ENCODE results near the gene NKX6-2. TPM values are rescaled to one million over a fixed set of nuclear protein-coding genes. Genes with fewer than 3 reads are reported as not detected.

NKX6-2 gene
- total and polyA plus RNA-seq, 2 of the 8 experiments (the other 6 are each of a cell fraction or from before 2014, with no cell fraction given): 0.06 TPM; not detected in 1

GRCh38 chr10:132786476-132786883 lies 533 bp upstream of the NKX6-2 start:
- Histone ChIP-seq H3K79me2 (ENCODE audit: control insufficient read depth in 1 of 2, insufficient read depth in 2 of 2, low read length in 2 of 2) (no peaks in the 10 kb centered on the region), H2AFZ (ENCODE audit: low read length) (no peak overlapping the region), H2BK120ac (replicated peaks; ENCODE audit: low read depth, low read length) (no peak overlapping the region), H3K23me2 (ENCODE audit: low read depth, low read length) (peaks cover 7% of the 10 kb centered on the region; the same call in 1 of the 2 replicates), H3K27me3 (replicated peaks in 1 of 4; ENCODE audit: control insufficient read depth in 3 of 4, extremely low read depth in 1 of 4, insufficient read depth in 3 of 4, low read length in 3 of 4) (peaks cover 75 to 92% (median 91%) of the 10 kb centered on the region in 4 experiments), H3K27ac (ENCODE audit: low read depth, low read length) (no peak overlapping the region), H3K36me3 (ENCODE audit: control insufficient read depth in 2 of 4, insufficient read depth in 4 of 4, low read length in 3 of 4) (peaks cover 0 to 28% (median 0%) of the 10 kb centered on the region in 4 experiments; a peak in 2 of 8 replicates), H3K18ac (ENCODE audit: extremely low read depth, low read length) (no peak overlapping the region), H4K91ac (replicated peaks; ENCODE audit: insufficient read length, low read length) (no peak overlapping the region), H3K4me2 (ENCODE audit: insufficient read depth in 1 of 2, low read depth in 2 of 2, low read length in 2 of 2) (peak overlapping the region; percentile 46 to 78), H3K79me1 (ENCODE audit: low read depth, low read length) (no peaks in the 10 kb centered on the region), H2BK12ac (ENCODE audit: low read depth, low read length) (no peak overlapping the region), H3K14ac (ENCODE audit: insufficient read length) (no peak overlapping the region), H3K9ac (replicated peaks in 1 of 4; ENCODE audit: extremely low read depth in 1 of 4, low read depth in 3 of 4, low read length in 3 of 4) (no peak overlapping the region), H2BK15ac (ENCODE audit: low read length) (no peak overlapping the region), H3K4ac (replicated peaks; ENCODE audit: insufficient read length, low read depth, low read length) (no peak overlapping the region), H2AK5ac (ENCODE audit: low read depth, low read length) (no peak overlapping the region), H3K4me3 (ENCODE audit: extremely low read depth in 1 of 4, insufficient read depth in 2 of 4, low read depth in 3 of 4, low read length in 4 of 4) (peak overlapping the region in 1 of 4 experiments; percentile 62; a peak in 3 of 8 replicates), H3K23ac (ENCODE audit: insufficient read length) (no peak overlapping the region), H4K20me1 (replicated peaks in 1 of 2; ENCODE audit: control insufficient read depth in 1 of 2, insufficient read depth in 2 of 2, low read length in 2 of 2) (peaks cover 7 to 13% of the 10 kb centered on the region in 2 experiments), H3K4me1 (replicated peaks in 1 of 4; ENCODE audit: control insufficient read depth in 3 of 4, insufficient read depth in 4 of 4, low read length in 3 of 4) (peaks cover 0 to 29% (median 12%) of the 10 kb centered on the region in 4 experiments; a peak in 6 of 7 replicates), H4K5ac (ENCODE audit: insufficient read length, low read depth, low read length) (no peak overlapping the region), H2BK5ac (ENCODE audit: low read depth, low read length) (no peak overlapping the region), H4K8ac (ENCODE audit: extremely low read depth, insufficient read depth, low read length) (peak overlapping the region; percentile 68; the same call in 1 of the 2 replicates), H3K56ac (replicated peaks; ENCODE audit: insufficient read length, low read depth, low read length) (no peak overlapping the region), H3K9me3 (ENCODE audit: insufficient read depth in 2 of 2, low read depth in 1 of 2, low read length in 1 of 2) (no peaks in the 10 kb centered on the region; a peak in 1 of 4 replicates), H2BK20ac (ENCODE audit: low read length) (no peak overlapping the region)
- TF ChIP-seq RNF2 (IDR thresholded peaks at IDR 0.05; ENCODE audit: borderline replicate concordance, low read depth, low read length, missing control alignments, poor library complexity, severe bottlenecking) (no peak), TEAD4 (IDR thresholded peaks at IDR 0.05; ENCODE audit: low read depth, low read length) (no peak), BCL11A (IDR thresholded peaks at IDR 0.05; ENCODE audit: low read depth in 2 of 2, low read length in 2 of 2) (no peak), BACH1 (IDR thresholded peaks at IDR 0.05; ENCODE audit: low read length) (peak; percentile 21; the same call in 1 of the 2 replicates)
- DNase-seq (ENCODE audit: low read depth in 1 of 2, low spot score in 2 of 2) (no peak), FAIRE-seq (no peak)
- ChIA-PET CTCF (ENCODE audit: partially characterized antibody) (no interaction called here), POLR2A (ENCODE audit: partially characterized antibody) (no interaction called here)
- 10% methylated on average over 23 of the region's 58 CpGs; no CpG with 5 or more reads in 1 of the 2 experiments for WGBS, 2 experiments (ENCODE audit: extremely low coverage in 1 of 2, insufficient coverage in 1 of 2, insufficient read length in 1 of 2, insufficient replicate concordance in 2 of 2, low coverage in 1 of 2, low lambda C conversion rate in 2 of 2, missing lambda C conversion rate in 1 of 2)

All from H1 (cell line).